PFSK-1 (cell line): ENCODE results near the gene VMP1.

Experiments used
- FOXP2 ChIP-seq: optimal IDR thresholded peaks from 2 replicates; pipeline ENCODE3; 2011; ENCODE audit warnings: borderline replicate concordance, control low read depth, inconsistent platforms; ENCODE audit not compliant: insufficient read depth; ENCODE audit errors: extremely low read length, extremely low read depth
- POLR2AphosphoS5 ChIP-seq: IDR thresholded peaks from 2 replicates; pipeline ENCODE4 v1.6.1; 2012; ENCODE audit warnings: low read depth, mild to moderate bottlenecking, control low read depth, low read length, moderate library complexity
- SIN3A ChIP-seq: IDR thresholded peaks from 2 replicates; pipeline ENCODE4 v1.6.1; 2012; ENCODE audit warnings: mild to moderate bottlenecking, low read length, moderate library complexity, borderline replicate concordance; ENCODE audit not compliant: insufficient read depth
- TAF1 ChIP-seq: IDR thresholded peaks from 2 replicates; pipeline ENCODE4 v1.6.1; 2012; ENCODE audit warnings: low read length, control low read depth, borderline replicate concordance; ENCODE audit not compliant: insufficient read depth
- TF ChIP-seq, protein P1 (sequence below), 2 experiments: IDR thresholded peaks; 2 replicates each; pipeline versions ENCODE4 v1.6.1 to v1.8.0; 2011 to 2012; ENCODE audit warnings: low read depth in 2 of 2, low read length in 2 of 2, control low read depth in 1 of 2, inconsistent platforms in 1 of 2, mild to moderate bottlenecking in 1 of 2, moderate library complexity in 1 of 2; ENCODE audit not compliant: insufficient read depth in 1 of 2

VMP1 gene

DNA sequence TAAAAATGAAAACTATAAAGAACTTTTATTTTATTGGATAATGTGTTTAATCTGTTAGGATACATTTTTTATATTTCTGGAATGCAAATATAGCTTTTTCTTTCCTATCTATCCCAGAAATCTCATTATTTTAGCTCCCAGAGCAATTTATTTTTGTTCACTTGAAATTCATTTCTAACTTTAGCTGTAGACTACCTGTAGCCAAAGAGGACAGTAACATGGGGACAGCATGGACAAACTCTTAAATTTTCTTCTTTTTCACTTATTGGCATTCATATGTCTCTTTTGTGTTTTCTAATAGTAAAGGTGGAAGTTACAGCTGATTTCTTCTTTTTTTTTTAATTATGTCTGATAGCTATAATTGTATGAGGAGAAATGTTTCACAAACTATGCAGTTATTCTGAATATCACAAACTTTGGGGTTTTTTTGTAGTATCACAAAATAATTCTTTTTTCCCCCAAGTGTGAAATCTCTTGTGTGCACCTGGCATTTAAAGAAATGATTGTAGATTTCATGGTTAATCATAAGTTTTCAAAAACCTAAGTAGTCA, 55.4 kb downstream of the VMP1 start:
- TF ChIP-seq FOXP2 (no peak), SIN3A (no peak), TAF1 (no peak), POLR2AphosphoS5 (no peak)
- TF ChIP-seq, protein P1, sequence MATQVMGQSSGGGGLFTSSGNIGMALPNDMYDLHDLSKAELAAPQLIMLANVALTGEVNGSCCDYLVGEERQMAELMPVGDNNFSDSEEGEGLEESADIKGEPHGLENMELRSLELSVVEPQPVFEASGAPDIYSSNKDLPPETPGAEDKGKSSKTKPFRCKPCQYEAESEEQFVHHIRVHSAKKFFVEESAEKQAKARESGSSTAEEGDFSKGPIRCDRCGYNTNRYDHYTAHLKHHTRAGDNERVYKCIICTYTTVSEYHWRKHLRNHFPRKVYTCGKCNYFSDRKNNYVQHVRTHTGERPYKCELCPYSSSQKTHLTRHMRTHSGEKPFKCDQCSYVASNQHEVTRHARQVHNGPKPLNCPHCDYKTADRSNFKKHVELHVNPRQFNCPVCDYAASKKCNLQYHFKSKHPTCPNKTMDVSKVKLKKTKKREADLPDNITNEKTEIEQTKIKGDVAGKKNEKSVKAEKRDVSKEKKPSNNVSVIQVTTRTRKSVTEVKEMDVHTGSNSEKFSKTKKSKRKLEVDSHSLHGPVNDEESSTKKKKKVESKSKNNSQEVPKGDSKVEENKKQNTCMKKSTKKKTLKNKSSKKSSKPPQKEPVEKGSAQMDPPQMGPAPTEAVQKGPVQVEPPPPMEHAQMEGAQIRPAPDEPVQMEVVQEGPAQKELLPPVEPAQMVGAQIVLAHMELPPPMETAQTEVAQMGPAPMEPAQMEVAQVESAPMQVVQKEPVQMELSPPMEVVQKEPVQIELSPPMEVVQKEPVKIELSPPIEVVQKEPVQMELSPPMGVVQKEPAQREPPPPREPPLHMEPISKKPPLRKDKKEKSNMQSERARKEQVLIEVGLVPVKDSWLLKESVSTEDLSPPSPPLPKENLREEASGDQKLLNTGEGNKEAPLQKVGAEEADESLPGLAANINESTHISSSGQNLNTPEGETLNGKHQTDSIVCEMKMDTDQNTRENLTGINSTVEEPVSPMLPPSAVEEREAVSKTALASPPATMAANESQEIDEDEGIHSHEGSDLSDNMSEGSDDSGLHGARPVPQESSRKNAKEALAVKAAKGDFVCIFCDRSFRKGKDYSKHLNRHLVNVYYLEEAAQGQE (IDR thresholded peaks at IDR 0.05; ENCODE audit: insufficient read depth in 1 of 2, low read depth in 2 of 2, low read length in 2 of 2): no peak

DNA sequence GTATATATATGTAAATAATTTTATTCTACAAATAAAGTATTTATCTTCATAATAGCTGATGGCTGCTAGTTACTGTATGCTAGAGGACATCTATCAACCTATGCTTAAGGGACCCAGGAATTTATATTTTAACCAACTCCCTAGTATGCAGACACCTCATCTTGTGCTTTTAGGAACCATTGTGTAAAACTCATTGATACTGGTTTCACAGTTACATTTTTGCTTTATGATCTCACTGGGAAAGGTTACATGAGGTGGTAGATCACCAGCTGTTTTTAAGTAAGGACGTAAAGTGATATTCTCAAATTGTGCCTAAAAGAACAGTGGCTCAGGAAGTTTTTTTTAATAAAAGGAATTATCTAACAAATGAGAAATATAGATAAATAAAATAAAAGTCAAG, 56.4 kb downstream of the VMP1 start:
- no peak for TF ChIP-seq SIN3A
- TF ChIP-seq FOXP2: no peak
- TF ChIP-seq, protein P1 (IDR thresholded peaks at IDR 0.05; ENCODE audit: insufficient read depth in 1 of 2, low read depth in 2 of 2, low read length in 2 of 2): no peak
- no peak for TF ChIP-seq POLR2AphosphoS5
- TF ChIP-seq TAF1: no peak

DNA sequence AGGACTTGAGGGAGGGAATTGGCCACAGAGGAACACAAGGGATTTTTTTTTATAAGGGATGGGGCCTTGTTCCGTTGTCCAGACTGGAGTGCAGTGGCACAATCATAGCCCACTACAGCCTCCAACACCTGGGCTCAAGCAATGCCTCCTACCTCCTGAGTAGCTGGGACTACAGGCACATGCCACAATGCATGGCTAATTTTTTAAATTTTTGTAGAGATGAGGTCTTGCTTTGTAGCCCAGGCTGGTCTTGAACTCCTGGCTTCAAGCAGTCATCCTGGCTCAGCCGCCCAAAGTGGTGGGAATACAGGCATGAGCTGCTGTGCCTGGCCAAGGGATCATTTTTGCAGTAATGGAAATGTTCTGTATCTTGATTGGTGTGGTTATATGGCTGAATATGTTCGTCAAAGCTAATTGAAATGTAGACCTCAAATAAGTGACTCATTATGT, 56.9 kb downstream of the VMP1 start:
- no peak for TF ChIP-seq POLR2AphosphoS5
- TF ChIP-seq, protein P1 (IDR thresholded peaks at IDR 0.05; ENCODE audit: insufficient read depth in 1 of 2, low read depth in 2 of 2, low read length in 2 of 2): no peak

DNA sequence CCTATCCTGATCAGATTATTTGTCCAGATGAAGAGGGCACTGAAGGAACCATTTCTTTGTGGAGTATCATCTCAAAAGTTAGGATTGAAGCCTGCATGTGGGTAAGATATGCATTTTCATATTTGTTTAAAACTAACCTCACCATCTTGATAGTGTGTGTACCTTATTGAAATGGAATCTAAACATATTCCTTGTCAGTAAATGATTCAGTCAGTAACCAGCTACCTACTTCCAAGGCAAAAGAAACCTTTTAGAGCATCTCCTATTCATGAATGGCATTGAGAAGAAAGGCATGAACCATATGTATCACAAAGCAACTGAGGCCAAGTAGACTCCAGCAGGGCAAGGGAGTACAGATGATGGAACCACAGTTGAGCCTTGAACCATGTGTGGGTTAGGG, 57.6 kb downstream of the VMP1 start:
- TF ChIP-seq FOXP2: no peak
- TF ChIP-seq, protein P1 (IDR thresholded peaks at IDR 0.05; ENCODE audit: insufficient read depth in 1 of 2, low read depth in 2 of 2, low read length in 2 of 2): no peak
- no peak for TF ChIP-seq SIN3A
- TF ChIP-seq TAF1: no peak
- TF ChIP-seq POLR2AphosphoS5: no peak

DNA sequence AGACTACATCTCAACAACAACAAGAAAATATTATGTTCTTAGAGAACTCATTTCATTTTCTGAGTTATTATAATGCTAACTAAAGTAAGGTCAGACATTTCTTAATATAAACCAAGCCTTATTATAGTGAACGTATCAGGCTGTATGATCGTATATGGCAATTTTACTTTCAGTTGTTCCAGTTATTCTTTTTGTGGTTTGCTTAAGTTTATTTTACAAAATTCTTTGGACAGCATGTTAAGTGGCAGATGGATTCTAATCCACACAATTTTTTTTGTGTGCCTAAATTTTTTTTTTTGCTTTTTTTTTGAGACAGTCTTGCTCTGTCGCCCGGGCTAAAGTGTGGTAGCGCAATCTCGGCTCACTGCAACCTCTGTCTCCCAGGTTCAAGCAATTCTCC, 59.0 kb downstream of the VMP1 start:
- no peak for TF ChIP-seq POLR2AphosphoS5

DNA sequence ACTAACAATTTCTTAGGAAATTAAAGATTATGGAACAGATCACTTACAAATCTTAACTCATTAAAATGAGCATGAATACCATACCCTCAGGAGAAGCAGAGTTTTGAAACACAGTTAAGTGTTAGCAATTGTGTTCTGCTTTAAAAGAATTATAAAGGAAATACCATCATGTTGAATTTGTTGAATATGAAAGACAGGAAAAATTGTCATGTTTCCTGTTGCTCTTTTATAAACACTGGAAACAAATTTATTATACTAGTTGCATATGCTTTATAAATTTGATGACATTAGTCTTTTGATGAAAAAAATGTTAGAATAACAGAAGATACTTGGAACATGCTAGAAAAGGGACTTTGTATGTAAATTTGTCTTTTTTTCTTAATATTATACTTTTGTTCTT, 59.7 kb downstream of the VMP1 start:
- no peak for TF ChIP-seq TAF1
- TF ChIP-seq POLR2AphosphoS5: no peak
- TF ChIP-seq SIN3A: no peak
- no peak for TF ChIP-seq FOXP2
- TF ChIP-seq, protein P1 (IDR thresholded peaks at IDR 0.05; ENCODE audit: insufficient read depth in 1 of 2, low read depth in 2 of 2, low read length in 2 of 2): no peak
